B cell (primary cell): ENCODE measurements around the gene CDC42. TPM values are rescaled to one million over a fixed set of nuclear protein-coding genes. Genes with fewer than 3 reads are reported as not detected.

ENCODE experiments used
- ATAC-seq: fragments of 200-7000 bp; cut with Tn5 transposase; one replicate; pipeline ENCODE4 v1.10.0; 2021; ENCODE audit warnings: low read depth, mild to moderate bottlenecking, moderate number of reproducible peaks, moderate library complexity
- CTCF ChIA-PET: fragments of 350-600 bp; sonication (Branson Sonifier 250); formaldehyde crosslinking; loops from one replicate; lab custom pipeline; 2021; ENCODE audit warnings: antibody characterized with exemption, inconsistent platforms; lab: Charles Lee
- POLR2A ChIA-PET: fragments of 350-600 bp; sonication (Branson Sonifier 250); formaldehyde crosslinking; loops from one replicate; lab custom pipeline; 2021; ENCODE audit warnings: antibody characterized with exemption; lab: Charles Lee
- DNase-seq: peaks from one replicate; pipeline ENCODE4 v3.0.0; 2013
- H2AFZ ChIP-seq: 2 replicates; pipeline ENCODE4 v1.6.1; 2012; ENCODE audit warnings: mild to moderate bottlenecking, low read depth, low read length; ENCODE audit not compliant: insufficient read depth, poor library complexity, severe bottlenecking
- H3K27ac ChIP-seq, 2 donors: 1 replicate in 1 of 2; 2 replicates in 1 of 2; pipeline ENCODE4 v1.5.1; 2012 to 2013; ENCODE audit warnings: low read length in 2 of 2, mild to moderate bottlenecking in 2 of 2, moderate library complexity in 1 of 2
- H3K27me3 ChIP-seq, 4 experiments: fragments of 200-600 bp in 1 of 4; sonication (generic) in 1 of 4; replicated peaks in 1 of 4; 1 replicate in 2 of 4; 2 replicates in 2 of 4; pipeline versions ENCODE4 v1.6.1 to v1.7.0; 2013 to 2016; ENCODE audit warnings: low read length in 3 of 4, mild to moderate bottlenecking in 2 of 4, mixed read lengths in 1 of 4, moderate library complexity in 1 of 4; ENCODE audit not compliant: insufficient read depth in 4 of 4, control insufficient read depth in 3 of 4; ENCODE audit errors: control extremely low read depth in 1 of 4
- H3K36me3 ChIP-seq, 2 experiments: replicated peaks in 1 of 2; 1 replicate in 1 of 2; 2 replicates in 1 of 2; pipeline versions ENCODE4 v1.6.1 to v1.7.1; 2013; ENCODE audit warnings: low read length in 1 of 2; ENCODE audit not compliant: insufficient read depth in 2 of 2, control insufficient read depth in 1 of 2; ENCODE audit errors: control extremely low read depth in 1 of 2, extremely low read depth in 1 of 2
- H3K4me1 ChIP-seq, 2 donors: fragments of 200-600 bp in 1 of 2; sonication (generic) in 1 of 2; 1 replicate in 1 of 2; 2 replicates in 1 of 2; pipeline versions ENCODE4 v1.5.1 to v1.6.1; 2013 to 2017; ENCODE audit warnings: low read length in 2 of 2; ENCODE audit not compliant: control insufficient read depth in 2 of 2, insufficient read depth in 2 of 2
- H3K4me2 ChIP-seq: replicated peaks from 2 replicates; pipeline ENCODE3; 2012; ENCODE audit warnings: mild to moderate bottlenecking, low read depth, low read length; ENCODE audit not compliant: poor library complexity, severe bottlenecking
- H3K4me3 ChIP-seq, 5 experiments: fragments of 200-600 bp in 1 of 5; sonication (generic) in 1 of 5; 1 replicate in 3 of 5; 2 replicates in 2 of 5; pipeline versions ENCODE4 v1.5.1 to v1.7.0; 2011 to 2016; ENCODE audit warnings: low read length in 4 of 5, mild to moderate bottlenecking in 4 of 5, low read depth in 2 of 5, control low read depth in 1 of 5, moderate library complexity in 1 of 5; ENCODE audit not compliant: insufficient read depth in 1 of 5; ENCODE audit errors: control extremely low read depth in 1 of 5, extremely low read depth in 1 of 5
- H3K79me2 ChIP-seq: fragments of 200-600 bp; sonication (generic); one replicate; pipeline ENCODE4 v1.6.0; 2016; ENCODE audit warnings: low read length; ENCODE audit not compliant: control insufficient read depth, insufficient read depth
- H3K9ac ChIP-seq: fragments of 200-600 bp; sonication (generic); 2 replicates; pipeline ENCODE4 v1.6.1; 2017; ENCODE audit warnings: mild to moderate bottlenecking, low read length, moderate library complexity
- H3K9me3 ChIP-seq, 3 donors: one replicate each; pipeline versions ENCODE4 v1.6.1 to v1.7.1; 2013; ENCODE audit warnings: low read length in 2 of 3; ENCODE audit not compliant: control insufficient read depth in 2 of 3, insufficient read depth in 1 of 3; ENCODE audit errors: control extremely low read depth in 1 of 3
- H4K20me1 ChIP-seq: 2 replicates; pipeline ENCODE4 v1.6.0; 2012; ENCODE audit warnings: mild to moderate bottlenecking, low read length; ENCODE audit not compliant: insufficient read depth, control insufficient read depth, poor library complexity, severe bottlenecking
- H3K27ac Mint-ChIP-seq: one replicate; pipeline ENCODE4 v1.8.0; 2021; ENCODE audit warnings: mixed read lengths
- H3K27me3 Mint-ChIP-seq: one replicate; pipeline ENCODE4 v1.8.0; 2021; ENCODE audit warnings: mixed read lengths
- H3K4me1 Mint-ChIP-seq: one replicate; pipeline ENCODE4 v1.8.0; 2021; ENCODE audit warnings: mixed read lengths
- H3K4me3 Mint-ChIP-seq: one replicate; pipeline ENCODE4 v1.8.0; 2021; ENCODE audit warnings: mixed read lengths
- H3K9me3 Mint-ChIP-seq: one replicate; pipeline ENCODE4 v1.8.0; 2022; ENCODE audit warnings: mixed read lengths; ENCODE audit not compliant: insufficient read depth
- CTCF ChIP-seq: fragments of 200-600 bp; IDR thresholded peaks from one replicate; pipeline ENCODE4 v1.8.0; 2022; ENCODE audit warnings: antibody characterized with exemption, mild to moderate bottlenecking
- EZH2 ChIP-seq: IDR thresholded peaks from 2 replicates; pipeline ENCODE4 v1.6.1; 2012; ENCODE audit warnings: borderline replicate concordance, low read depth, mild to moderate bottlenecking, moderate library complexity, low read length; ENCODE audit not compliant: insufficient read depth, poor library complexity, severe bottlenecking
- WGBS: methylation state at CpG from one replicate; pipeline ENCODE4 v1.1.5; 2013; ENCODE audit warnings: missing lambda C conversion rate; ENCODE audit not compliant: insufficient coverage; 5-methylcytosine and 5-hydroxymethylcytosine counted together
- intact Hi-C: fragments of 100-400 bp; cut with micrococcal nuclease; formaldehyde crosslinking; loops from one replicate; pipeline ENCODE4 v1.10.0; 2022
- polyA plus RNA-seq: library from polyadenylated mRNA; depleted of rRNA; stranded (reverse); fragments of >200 nt; gene quantifications from 2 replicates; pipeline ENCODE4 v1.2.3, GENCODE V29; 2012
- total RNA-seq, 2 donors: library from RNA; stranded (reverse); fragments of 120-200 nt in 1 of 2; gene quantifications; 1 replicate in 1 of 2; 2 replicates in 1 of 2; pipeline versions ENCODE4 v1.2.3 to v1.2.4, GENCODE V29; 2013 to 2022

CDC42 gene
- total and polyA plus RNA-seq, 2 donors (not counting 1 experiment from before 2014, with no cell fraction given) = 111 to 202 TPM

- H3K27me3 ChIP-seq = peaks cover 0 to 13% (median 3%) of the 10 kb centered on the region in 4 experiments
- H3K4me1 ChIP-seq = peaks cover 0 to 8% of the 10 kb centered on the region in 2 donors
- no peak overlapping the region for H3K4me2 ChIP-seq
- no peaks in the 10 kb centered on the region for H3K9me3 ChIP-seq
- TF ChIP-seq EZH2 (no peak), CTCF (no peak)
- ATAC-seq (no peak), DNase-seq (no peak)
- POLR2A ChIA-PET = no interaction called here
- no peak overlapping the region for H3K27ac Mint-ChIP-seq
- H3K9me3 Mint-ChIP-seq = no peaks in the 10 kb centered on the region
- peaks cover 6% of the 10 kb centered on the region for H3K27me3 Mint-ChIP-seq
- H2AFZ ChIP-seq = no peak overlapping the region
- H3K36me3 ChIP-seq = no peaks in the 10 kb centered on the region
- H3K4me3 Mint-ChIP-seq = no peak overlapping the region
- intact Hi-C loops = no loop called here
- CTCF ChIA-PET = interaction anchor here (0.5 to 2.8 kb wide), 4 partner anchors 8 to 509 kb away, joined by 3 to 10 read pairs (median 4); no protein-coding TSS in a partner anchor
- WGBS = 90% methylated on average over 15 of the region's 15 CpGs
- H3K79me2 ChIP-seq = no peaks in the 10 kb centered on the region
- no peaks in the 10 kb centered on the region for H4K20me1 ChIP-seq
- H3K9ac ChIP-seq = no peak overlapping the region
- peaks cover 4% of the 10 kb centered on the region for H3K4me1 Mint-ChIP-seq
- no peak overlapping the region for H3K4me3 ChIP-seq
- no peak overlapping the region for H3K27ac ChIP-seq
These were observed 80.2 kb downstream of the CDC42 start for GRCh38 chr1:22132517-22133235.

GRCh38 chr1:22133247-22133930 lies 80.9 kb downstream of the CDC42 start:
- intact Hi-C loops = no loop called here
- WGBS = 78% methylated on average over 16 of the region's 16 CpGs
- Histone ChIP-seq H2AFZ (no peak overlapping the region), H3K9ac (no peak overlapping the region), H4K20me1 (no peaks in the 10 kb centered on the region), H3K36me3 (no peaks in the 10 kb centered on the region), H3K4me1 (peaks cover 0 to 11% of the 10 kb centered on the region in 2 donors), H3K9me3 (no peaks in the 10 kb centered on the region), H3K79me2 (no peaks in the 10 kb centered on the region), H3K27me3 (peaks cover 0 to 13% (median 3%) of the 10 kb centered on the region in 4 experiments), H3K27ac (no peak overlapping the region), H3K4me2 (no peak overlapping the region), H3K4me3 (no peak overlapping the region)
- ATAC-seq (no peak), DNase-seq (no peak)
- POLR2A ChIA-PET = no interaction called here
- no peaks in the 10 kb centered on the region for H3K9me3 Mint-ChIP-seq
- peaks cover 7% of the 10 kb centered on the region for H3K27me3 Mint-ChIP-seq
- no peak for TF ChIP-seq CTCF
- no peak for TF ChIP-seq EZH2
- no peak overlapping the region for H3K4me3 Mint-ChIP-seq
- H3K27ac Mint-ChIP-seq = no peak overlapping the region
- H3K4me1 Mint-ChIP-seq = peaks cover 10% of the 10 kb centered on the region
- CTCF ChIA-PET = interaction anchor here (0.5 to 1.5 kb wide), 3 partner anchors 8 to 60 kb away, joined by 3 to 4 read pairs (median 3); no protein-coding TSS in a partner anchor
